HFFc6 (cell line): ENCODE data around the gene PATJ. TPM values are rescaled to one million over a fixed set of nuclear protein-coding genes. Genes with fewer than 3 reads are reported as not detected.
"Not testable (repeated sequence)": the region's sequence is repeated elsewhere in the genome, so short reads cannot be mapped to it uniquely, and the experiment has no call there.

Experiments used
- DNase-seq: peaks from one replicate; pipeline ENCODE4 v3.0.0-alpha.2; 2018
- H3K27ac Mint-ChIP-seq: 2 replicates; pipeline ENCODE4 v1.8.0; 2020; ENCODE audit warnings: mild to moderate bottlenecking, mixed read lengths
- H3K27me3 Mint-ChIP-seq: 2 replicates; pipeline ENCODE4 v1.8.0; 2021; ENCODE audit warnings: mild to moderate bottlenecking, moderate library complexity, mixed read lengths; ENCODE audit not compliant: insufficient read depth
- H3K36me3 Mint-ChIP-seq: 2 replicates; pipeline ENCODE4 v1.8.0; 2021; ENCODE audit warnings: low read depth, mixed read lengths
- H3K4me1 Mint-ChIP-seq: 2 replicates; pipeline ENCODE4 v1.8.0; 2020; ENCODE audit warnings: low read depth, mixed read lengths
- H3K4me3 Mint-ChIP-seq: 2 replicates; pipeline ENCODE4 v1.8.0; 2020; ENCODE audit warnings: mild to moderate bottlenecking, moderate library complexity, mixed read lengths
- H3K9me3 Mint-ChIP-seq: 2 replicates; pipeline ENCODE4 v1.8.0; 2020; ENCODE audit warnings: mild to moderate bottlenecking, mixed read lengths
- total RNA-seq, 6 experiments: library from RNA; stranded (reverse); fragmentation: NEBNext Ultra II Directional; extraction: Animal tissue kit (Norgen Biotek cat#: 25700); gene quantifications; 2 replicates in 1 of 6; 3 replicates in 5 of 6; pipeline ENCODE4 v1.2.3, GENCODE V29; 2021
- TF ChIP-seq, protein P1 (sequence below): fragments of 200-600 bp; sonication (generic); IDR thresholded peaks from 2 replicates; pipeline ENCODE4 v1.5.0; 2021; ENCODE audit warnings: antibody characterized with exemption, mild to moderate bottlenecking

PATJ gene
- total RNA-seq, 6 experiments from 2014 or later, result 4.7 to 8.0 (median 5.7) TPM

DNA sequence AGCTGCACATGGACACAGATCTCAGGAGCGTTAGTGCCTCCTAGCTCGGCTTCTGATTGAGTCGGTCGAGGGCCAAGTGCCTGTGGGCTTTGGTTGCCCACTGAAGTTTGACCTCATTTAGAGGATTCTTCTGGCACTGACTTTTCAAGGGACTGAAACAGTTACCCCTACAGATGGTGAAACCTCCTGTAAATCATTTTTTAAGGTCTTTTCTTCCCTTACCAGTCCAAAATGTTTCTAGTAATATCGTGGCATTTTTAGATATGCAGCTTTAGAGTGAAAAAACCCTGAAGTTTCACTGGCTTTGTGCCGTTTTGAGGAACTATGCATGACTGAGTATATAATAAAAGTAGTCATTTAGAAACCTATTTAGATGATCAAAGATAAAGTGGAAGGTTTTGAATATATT lies 417.7 kb downstream of the PATJ start:
- H3K4me1 Mint-ChIP-seq, result no peaks in the 10 kb centered on the region
- H3K36me3 Mint-ChIP-seq, result no peaks in the 10 kb centered on the region
- no peak for DNase-seq
- no peaks in the 10 kb centered on the region for H3K27me3 Mint-ChIP-seq
- no peaks in the 10 kb centered on the region for H3K9me3 Mint-ChIP-seq
- H3K4me3 Mint-ChIP-seq, result no peak overlapping the region
- TF ChIP-seq, protein P1, sequence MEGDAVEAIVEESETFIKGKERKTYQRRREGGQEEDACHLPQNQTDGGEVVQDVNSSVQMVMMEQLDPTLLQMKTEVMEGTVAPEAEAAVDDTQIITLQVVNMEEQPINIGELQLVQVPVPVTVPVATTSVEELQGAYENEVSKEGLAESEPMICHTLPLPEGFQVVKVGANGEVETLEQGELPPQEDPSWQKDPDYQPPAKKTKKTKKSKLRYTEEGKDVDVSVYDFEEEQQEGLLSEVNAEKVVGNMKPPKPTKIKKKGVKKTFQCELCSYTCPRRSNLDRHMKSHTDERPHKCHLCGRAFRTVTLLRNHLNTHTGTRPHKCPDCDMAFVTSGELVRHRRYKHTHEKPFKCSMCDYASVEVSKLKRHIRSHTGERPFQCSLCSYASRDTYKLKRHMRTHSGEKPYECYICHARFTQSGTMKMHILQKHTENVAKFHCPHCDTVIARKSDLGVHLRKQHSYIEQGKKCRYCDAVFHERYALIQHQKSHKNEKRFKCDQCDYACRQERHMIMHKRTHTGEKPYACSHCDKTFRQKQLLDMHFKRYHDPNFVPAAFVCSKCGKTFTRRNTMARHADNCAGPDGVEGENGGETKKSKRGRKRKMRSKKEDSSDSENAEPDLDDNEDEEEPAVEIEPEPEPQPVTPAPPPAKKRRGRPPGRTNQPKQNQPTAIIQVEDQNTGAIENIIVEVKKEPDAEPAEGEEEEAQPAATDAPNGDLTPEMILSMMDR, result no peak
- no peak overlapping the region for H3K27ac Mint-ChIP-seq

GRCh38 chr1:62161711-62162110 lies 419.4 kb downstream of the PATJ start:
- Mint-ChIP-seq H3K27me3 (no peaks in the 10 kb centered on the region), H3K4me3 (no peak overlapping the region), H3K36me3 (no peaks in the 10 kb centered on the region), H3K9me3 (no peaks in the 10 kb centered on the region), H3K27ac (no peak overlapping the region), H3K4me1 (no peaks in the 10 kb centered on the region)
- no peak for DNase-seq
- TF ChIP-seq, protein P1, result no peak

GRCh38 chr1:62170380-62170779 lies 428.1 kb downstream of the PATJ start:
- H3K36me3 Mint-ChIP-seq, H3K9me3 Mint-ChIP-seq, DNase-seq, H3K27me3 Mint-ChIP-seq, H3K27ac Mint-ChIP-seq, H3K4me3 Mint-ChIP-seq, H3K4me1 Mint-ChIP-seq: not testable (repeated sequence)

- peak; percentile 42 for DNase-seq
- H3K4me1 Mint-ChIP-seq, result no peaks in the 10 kb centered on the region
Measured at GRCh38 chr1:62175568-62176179, 433.4 kb downstream of the PATJ start.

DNA sequence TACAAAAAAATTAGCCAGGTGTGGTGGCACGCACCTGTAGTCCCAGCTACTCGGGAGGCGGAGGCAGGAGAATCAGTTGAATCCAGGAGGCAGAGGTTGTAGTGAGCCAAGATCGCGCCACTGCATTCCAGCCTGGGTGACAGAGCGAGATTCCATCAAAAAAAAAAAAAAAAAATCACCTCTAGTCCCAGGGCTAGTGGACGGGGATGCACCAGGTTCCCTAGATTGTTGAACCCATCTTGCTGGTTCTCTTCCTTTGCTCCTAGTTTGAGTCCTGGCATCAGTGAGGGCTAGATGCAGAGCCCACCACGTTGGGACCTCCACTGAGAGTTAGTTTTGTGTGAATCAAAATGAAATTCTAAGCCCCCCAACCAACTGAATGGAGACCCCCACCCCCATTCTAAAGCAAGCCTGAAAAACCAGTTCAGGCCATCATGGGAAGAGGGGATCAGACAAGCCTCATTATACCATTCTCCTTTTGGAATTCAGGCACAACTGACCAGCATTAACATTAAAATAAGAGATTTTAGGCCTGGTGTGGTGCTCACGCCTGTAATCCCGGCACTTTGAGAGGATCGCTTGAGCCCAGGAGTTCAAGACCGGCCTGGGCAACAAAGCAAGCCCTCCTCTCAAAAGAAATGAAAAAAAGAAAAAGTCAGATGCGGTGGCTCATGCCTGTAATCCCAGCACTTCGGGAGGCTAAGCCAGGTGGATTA lies 434.5 kb downstream of the PATJ start:
- Mint-ChIP-seq H3K36me3 (no peaks in the 10 kb centered on the region), H3K4me3 (no peak overlapping the region), H3K27me3 (peaks cover 2% of the 10 kb centered on the region; the same call in 1 of the 2 replicates), H3K4me1 (no peaks in the 10 kb centered on the region), H3K27ac (no peak overlapping the region), H3K9me3 (no peaks in the 10 kb centered on the region)
- TF ChIP-seq, protein P1, result no peak
- DNase-seq, result no peak

More at GRCh38 chr1:62175568-62176179, 433.4 kb downstream of the PATJ start:
- TF ChIP-seq, protein P1, result peak; percentile 87
- Mint-ChIP-seq H3K4me3 (no peak overlapping the region), H3K9me3 (no peaks in the 10 kb centered on the region), H3K36me3 (no peaks in the 10 kb centered on the region), H3K27me3 (peaks cover 4% of the 10 kb centered on the region; the same call in 1 of the 2 replicates), H3K27ac (no peak overlapping the region)

DNA sequence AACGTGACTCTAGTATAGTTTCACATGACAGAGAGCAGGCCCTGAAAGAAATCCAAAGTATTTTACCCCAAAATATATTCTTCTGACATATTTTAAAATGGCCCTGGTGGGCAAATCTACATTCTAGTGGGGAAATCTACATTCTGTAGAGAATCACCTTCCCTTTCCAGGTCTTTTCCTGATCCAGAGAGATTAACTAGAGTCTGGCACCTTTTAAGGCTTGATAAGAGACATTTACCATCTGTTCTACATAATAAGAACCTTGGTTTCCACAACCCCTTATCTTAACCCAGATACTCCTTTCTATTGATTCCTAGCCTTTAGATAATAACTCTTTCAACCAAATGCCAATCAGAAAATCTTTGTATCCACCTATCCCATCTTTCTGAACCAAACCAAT lies 435.3 kb downstream of the PATJ start:
- TF ChIP-seq, protein P1, result no peak
- Mint-ChIP-seq H3K27me3 (peaks cover 2% of the 10 kb centered on the region; the same call in 1 of the 2 replicates), H3K4me1 (no peaks in the 10 kb centered on the region), H3K27ac (no peak overlapping the region), H3K9me3 (no peaks in the 10 kb centered on the region), H3K4me3 (no peak overlapping the region), H3K36me3 (no peaks in the 10 kb centered on the region)
- no peak for DNase-seq
